SK-N-SH treated with all-trans-retinoic acid at 6 μM for 48 hours (cell line): Measurements from ENCODE around the gene RFX8.

Experiments used
- ATAC-seq: fragments of 200-7000 bp; cut with Tn5 transposase; 3 replicates; pipeline ENCODE4 v1.9.1; 2020; ENCODE audit warnings: mild to moderate bottlenecking, moderate library complexity
- ARNTL ChIP-seq: fragments of 450-650 bp; formaldehyde crosslinking; IDR thresholded peaks from 2 replicates; pipeline ENCODE4 v1.5.0; 2020; ENCODE audit warnings: low read depth, mild to moderate bottlenecking, moderate library complexity, borderline replicate concordance
- BACH2 ChIP-seq: fragments of 250-450 bp; sonication (Bioruptor Pico); IDR thresholded peaks from 2 replicates; pipeline ENCODE4 v1.9.0; 2021; ENCODE audit warnings: mild to moderate bottlenecking, borderline replicate concordance
- CSDC2 ChIP-seq: fragments of 250-450 bp; sonication (Bioruptor Pico); IDR thresholded peaks from 2 replicates; pipeline ENCODE4 v1.5.0; 2020; ENCODE audit warnings: mild to moderate bottlenecking, moderate library complexity
- ESRRG ChIP-seq: fragments of 250-450 bp; sonication (Bioruptor Pico); IDR thresholded peaks from 2 replicates; pipeline ENCODE4 v1.6.1; 2021; ENCODE audit warnings: mild to moderate bottlenecking
- GLIS3 ChIP-seq: fragments of 250-450 bp; sonication (Bioruptor Pico); IDR thresholded peaks from 2 replicates; pipeline ENCODE4 v1.5.0; 2020; ENCODE audit warnings: mild to moderate bottlenecking, moderate library complexity
- ISL1 ChIP-seq: fragments of 250-450 bp; sonication (Bioruptor Pico); IDR thresholded peaks from 2 replicates; pipeline ENCODE4 v2.1.2; 2022; ENCODE audit warnings: mild to moderate bottlenecking, moderate library complexity
- OSR1 ChIP-seq: fragments of 250-450 bp; sonication (Bioruptor Pico); IDR thresholded peaks from 2 replicates; pipeline ENCODE4 v1.8.0; 2022; ENCODE audit warnings: moderate library complexity, mild to moderate bottlenecking, inconsistent platforms
- PPARA ChIP-seq: fragments of 250-450 bp; sonication (Bioruptor Pico); IDR thresholded peaks from 2 replicates; pipeline ENCODE4 v1.5.0; 2020; ENCODE audit warnings: mild to moderate bottlenecking, borderline replicate concordance
- TCF4 ChIP-seq: fragments of 250-450 bp; sonication (Bioruptor Pico); IDR thresholded peaks from 2 replicates; pipeline ENCODE4 v1.8.0; 2021; ENCODE audit warnings: mild to moderate bottlenecking, moderate library complexity, borderline replicate concordance
- TOX ChIP-seq: fragments of 250-450 bp; sonication (Bioruptor Pico); IDR thresholded peaks from 2 replicates; pipeline ENCODE4 v1.8.0; 2021; ENCODE audit warnings: mild to moderate bottlenecking, moderate library complexity, borderline replicate concordance
- ZC3H10 ChIP-seq: fragments of 250-450 bp; sonication (Bioruptor Pico); IDR thresholded peaks from 2 replicates; pipeline ENCODE4 v1.5.1; 2021; ENCODE audit warnings: mild to moderate bottlenecking, moderate library complexity
- ZFP3 ChIP-seq: fragments of 250-450 bp; sonication (Bioruptor Pico); IDR thresholded peaks from 2 replicates; pipeline ENCODE4 v1.5.0; 2020; ENCODE audit warnings: mild to moderate bottlenecking, moderate library complexity
- ZFP30 ChIP-seq: fragments of 450-650 bp; formaldehyde crosslinking; IDR thresholded peaks from 2 replicates; pipeline ENCODE4 v1.5.0; 2022; ENCODE audit warnings: mild to moderate bottlenecking, moderate library complexity
- ZNF565 ChIP-seq: fragments of 450-650 bp; formaldehyde crosslinking; conservative IDR thresholded peaks from 2 replicates; pipeline ENCODE4 v1.5.0; 2020; ENCODE audit warnings: low read depth, mild to moderate bottlenecking, moderate library complexity
- ZNF70 ChIP-seq: fragments of 450-650 bp; formaldehyde crosslinking; IDR thresholded peaks from 2 replicates; pipeline ENCODE4 v1.5.0; 2020; ENCODE audit warnings: mild to moderate bottlenecking, moderate library complexity
- ZNF8 ChIP-seq: fragments of 450-650 bp; formaldehyde crosslinking; IDR thresholded peaks from 2 replicates; pipeline ENCODE4 v1.5.0; 2020; ENCODE audit warnings: mild to moderate bottlenecking, moderate library complexity
- TF ChIP-seq, protein P1 (sequence below): fragments of 250-450 bp; sonication (Bioruptor Pico); IDR thresholded peaks from 2 replicates; pipeline ENCODE4 v1.8.0; 2020; ENCODE audit warnings: mild to moderate bottlenecking, moderate library complexity, borderline replicate concordance
- TF ChIP-seq, protein P2 (sequence below): fragments of 250-450 bp; sonication (Bioruptor Pico); IDR thresholded peaks from 2 replicates; pipeline ENCODE4 v1.8.0; 2021; ENCODE audit warnings: low read depth, mild to moderate bottlenecking, moderate library complexity, borderline replicate concordance
- TF ChIP-seq, protein P3 (sequence below): fragments of 250-450 bp; sonication (Bioruptor Pico); IDR thresholded peaks from 2 replicates; pipeline ENCODE4 v1.5.1; 2021; ENCODE audit warnings: mild to moderate bottlenecking, moderate library complexity
- TF ChIP-seq, protein P4 (sequence below): fragments of 250-450 bp; sonication (Bioruptor Pico); IDR thresholded peaks from 2 replicates; pipeline ENCODE4 v1.5.1; 2020; ENCODE audit warnings: low read depth, mild to moderate bottlenecking, moderate library complexity
- TF ChIP-seq, protein P5 (sequence below): fragments of 250-450 bp; sonication (Bioruptor Pico); IDR thresholded peaks from 2 replicates; pipeline ENCODE4 v1.5.0; 2020; ENCODE audit warnings: mild to moderate bottlenecking, moderate library complexity

The RFX8 gene

DNA sequence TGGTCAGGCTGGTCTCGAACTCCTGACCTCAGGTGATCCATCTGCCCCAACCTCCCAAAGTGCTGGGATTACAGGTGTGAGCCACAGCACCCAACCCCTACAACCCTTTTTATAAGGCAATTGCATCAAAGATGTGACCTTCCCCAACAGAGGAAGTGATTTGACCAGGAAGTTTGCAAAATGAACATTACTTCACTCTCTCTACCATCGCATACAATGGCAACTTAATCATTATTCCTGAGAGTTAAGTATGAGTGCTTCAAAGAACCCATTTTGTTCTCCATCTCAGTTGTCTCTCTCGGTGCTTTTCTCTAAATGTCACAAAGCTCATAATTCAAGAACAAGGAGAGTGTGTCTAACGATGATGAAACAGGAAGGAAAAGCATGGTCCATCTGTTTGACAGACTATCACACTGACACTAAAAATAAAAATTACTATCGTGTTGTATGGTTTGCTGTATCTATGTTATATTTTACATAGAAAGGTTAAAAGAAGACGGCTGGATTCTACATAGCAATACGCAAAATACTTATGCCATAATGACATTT, 69.5 kb downstream of the RFX8 start:
- TF ChIP-seq, protein P1, sequence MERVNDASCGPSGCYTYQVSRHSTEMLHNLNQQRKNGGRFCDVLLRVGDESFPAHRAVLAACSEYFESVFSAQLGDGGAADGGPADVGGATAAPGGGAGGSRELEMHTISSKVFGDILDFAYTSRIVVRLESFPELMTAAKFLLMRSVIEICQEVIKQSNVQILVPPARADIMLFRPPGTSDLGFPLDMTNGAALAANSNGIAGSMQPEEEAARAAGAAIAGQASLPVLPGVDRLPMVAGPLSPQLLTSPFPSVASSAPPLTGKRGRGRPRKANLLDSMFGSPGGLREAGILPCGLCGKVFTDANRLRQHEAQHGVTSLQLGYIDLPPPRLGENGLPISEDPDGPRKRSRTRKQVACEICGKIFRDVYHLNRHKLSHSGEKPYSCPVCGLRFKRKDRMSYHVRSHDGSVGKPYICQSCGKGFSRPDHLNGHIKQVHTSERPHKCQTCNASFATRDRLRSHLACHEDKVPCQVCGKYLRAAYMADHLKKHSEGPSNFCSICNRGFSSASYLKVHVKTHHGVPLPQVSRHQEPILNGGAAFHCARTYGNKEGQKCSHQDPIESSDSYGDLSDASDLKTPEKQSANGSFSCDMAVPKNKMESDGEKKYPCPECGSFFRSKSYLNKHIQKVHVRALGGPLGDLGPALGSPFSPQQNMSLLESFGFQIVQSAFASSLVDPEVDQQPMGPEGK: no peak
- TF ChIP-seq PPARA (no peak), CSDC2 (CRISPR knock-in tag) (no peak), ZFP3 (CRISPR knock-in tag) (no peak), ISL1 (CRISPR knock-in tag) (no peak), OSR1 (CRISPR knock-in tag) (no peak), ZC3H10 (CRISPR knock-in tag) (no peak), GLIS3 (CRISPR knock-in tag) (no peak), ZNF70 (no peak), ZNF565 (CRISPR knock-in tag) (no peak), TOX (CRISPR knock-in tag) (no peak), ZNF8 (no peak), BACH2 (no peak), TCF4 (CRISPR knock-in tag) (no peak), ARNTL (CRISPR knock-in tag) (no peak), ZFP30 (CRISPR knock-in tag) (no peak)
- TF ChIP-seq, protein P2, sequence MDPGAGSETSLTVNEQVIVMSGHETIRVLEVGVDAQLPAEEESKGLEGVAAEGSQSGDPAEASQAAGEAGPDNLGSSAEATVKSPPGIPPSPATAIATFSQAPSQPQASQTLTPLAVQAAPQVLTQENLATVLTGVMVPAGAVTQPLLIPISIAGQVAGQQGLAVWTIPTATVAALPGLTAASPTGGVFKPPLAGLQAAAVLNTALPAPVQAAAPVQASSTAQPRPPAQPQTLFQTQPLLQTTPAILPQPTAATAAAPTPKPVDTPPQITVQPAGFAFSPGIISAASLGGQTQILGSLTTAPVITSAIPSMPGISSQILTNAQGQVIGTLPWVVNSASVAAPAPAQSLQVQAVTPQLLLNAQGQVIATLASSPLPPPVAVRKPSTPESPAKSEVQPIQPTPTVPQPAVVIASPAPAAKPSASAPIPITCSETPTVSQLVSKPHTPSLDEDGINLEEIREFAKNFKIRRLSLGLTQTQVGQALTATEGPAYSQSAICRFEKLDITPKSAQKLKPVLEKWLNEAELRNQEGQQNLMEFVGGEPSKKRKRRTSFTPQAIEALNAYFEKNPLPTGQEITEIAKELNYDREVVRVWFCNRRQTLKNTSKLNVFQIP: no peak
- TF ChIP-seq, protein P3, sequence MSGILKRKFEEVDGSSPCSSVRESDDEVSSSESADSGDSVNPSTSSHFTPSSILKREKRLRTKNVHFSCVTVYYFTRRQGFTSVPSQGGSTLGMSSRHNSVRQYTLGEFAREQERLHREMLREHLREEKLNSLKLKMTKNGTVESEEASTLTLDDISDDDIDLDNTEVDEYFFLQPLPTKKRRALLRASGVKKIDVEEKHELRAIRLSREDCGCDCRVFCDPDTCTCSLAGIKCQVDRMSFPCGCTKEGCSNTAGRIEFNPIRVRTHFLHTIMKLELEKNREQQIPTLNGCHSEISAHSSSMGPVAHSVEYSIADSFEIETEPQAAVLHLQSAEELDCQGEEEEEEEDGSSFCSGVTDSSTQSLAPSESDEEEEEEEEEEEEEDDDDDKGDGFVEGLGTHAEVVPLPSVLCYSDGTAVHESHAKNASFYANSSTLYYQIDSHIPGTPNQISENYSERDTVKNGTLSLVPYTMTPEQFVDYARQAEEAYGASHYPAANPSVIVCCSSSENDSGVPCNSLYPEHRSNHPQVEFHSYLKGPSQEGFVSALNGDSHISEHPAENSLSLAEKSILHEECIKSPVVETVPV: no peak
- no peak for ATAC-seq

DNA sequence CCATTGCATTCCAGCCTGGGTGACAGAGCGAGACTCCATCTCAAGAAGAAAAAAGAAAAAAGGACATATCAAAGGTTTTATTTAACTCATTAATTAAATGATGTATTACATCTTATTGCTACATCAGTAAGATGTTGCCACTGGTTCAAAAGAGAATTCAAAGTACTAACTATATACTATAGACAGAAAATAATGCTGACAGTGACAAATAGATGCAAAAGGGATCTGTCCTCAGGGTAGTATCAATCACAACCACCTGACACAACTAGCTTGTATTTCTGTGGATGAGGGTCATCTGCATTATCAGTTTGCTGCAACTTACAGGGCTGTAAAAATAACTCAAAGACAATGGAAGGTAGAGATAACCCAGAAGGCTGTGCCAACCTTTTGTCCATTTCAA, 71.2 kb downstream of the RFX8 start:
- TF ChIP-seq ZFP30 (CRISPR knock-in tag) (no peak), ESRRG (CRISPR knock-in tag) (no peak), OSR1 (CRISPR knock-in tag) (no peak), CSDC2 (CRISPR knock-in tag) (no peak), PPARA (no peak), ARNTL (CRISPR knock-in tag) (no peak), ISL1 (CRISPR knock-in tag) (no peak), ZNF8 (no peak), ZNF565 (CRISPR knock-in tag) (no peak), ZFP3 (CRISPR knock-in tag) (no peak), ZNF70 (no peak), TCF4 (CRISPR knock-in tag) (no peak)
- TF ChIP-seq, protein P4, sequence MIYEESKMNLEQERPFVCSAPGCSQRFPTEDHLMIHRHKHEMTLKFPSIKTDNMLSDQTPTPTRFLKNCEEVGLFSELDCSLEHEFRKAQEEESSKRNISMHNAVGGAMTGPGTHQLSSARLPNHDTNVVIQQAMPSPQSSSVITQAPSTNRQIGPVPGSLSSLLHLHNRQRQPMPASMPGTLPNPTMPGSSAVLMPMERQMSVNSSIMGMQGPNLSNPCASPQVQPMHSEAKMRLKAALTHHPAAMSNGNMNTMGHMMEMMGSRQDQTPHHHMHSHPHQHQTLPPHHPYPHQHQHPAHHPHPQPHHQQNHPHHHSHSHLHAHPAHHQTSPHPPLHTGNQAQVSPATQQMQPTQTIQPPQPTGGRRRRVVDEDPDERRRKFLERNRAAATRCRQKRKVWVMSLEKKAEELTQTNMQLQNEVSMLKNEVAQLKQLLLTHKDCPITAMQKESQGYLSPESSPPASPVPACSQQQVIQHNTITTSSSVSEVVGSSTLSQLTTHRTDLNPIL: no peak
- TF ChIP-seq, protein P2: no peak
- TF ChIP-seq, protein P1: no peak
- TF ChIP-seq, protein P3: no peak
- TF ChIP-seq, protein P5, sequence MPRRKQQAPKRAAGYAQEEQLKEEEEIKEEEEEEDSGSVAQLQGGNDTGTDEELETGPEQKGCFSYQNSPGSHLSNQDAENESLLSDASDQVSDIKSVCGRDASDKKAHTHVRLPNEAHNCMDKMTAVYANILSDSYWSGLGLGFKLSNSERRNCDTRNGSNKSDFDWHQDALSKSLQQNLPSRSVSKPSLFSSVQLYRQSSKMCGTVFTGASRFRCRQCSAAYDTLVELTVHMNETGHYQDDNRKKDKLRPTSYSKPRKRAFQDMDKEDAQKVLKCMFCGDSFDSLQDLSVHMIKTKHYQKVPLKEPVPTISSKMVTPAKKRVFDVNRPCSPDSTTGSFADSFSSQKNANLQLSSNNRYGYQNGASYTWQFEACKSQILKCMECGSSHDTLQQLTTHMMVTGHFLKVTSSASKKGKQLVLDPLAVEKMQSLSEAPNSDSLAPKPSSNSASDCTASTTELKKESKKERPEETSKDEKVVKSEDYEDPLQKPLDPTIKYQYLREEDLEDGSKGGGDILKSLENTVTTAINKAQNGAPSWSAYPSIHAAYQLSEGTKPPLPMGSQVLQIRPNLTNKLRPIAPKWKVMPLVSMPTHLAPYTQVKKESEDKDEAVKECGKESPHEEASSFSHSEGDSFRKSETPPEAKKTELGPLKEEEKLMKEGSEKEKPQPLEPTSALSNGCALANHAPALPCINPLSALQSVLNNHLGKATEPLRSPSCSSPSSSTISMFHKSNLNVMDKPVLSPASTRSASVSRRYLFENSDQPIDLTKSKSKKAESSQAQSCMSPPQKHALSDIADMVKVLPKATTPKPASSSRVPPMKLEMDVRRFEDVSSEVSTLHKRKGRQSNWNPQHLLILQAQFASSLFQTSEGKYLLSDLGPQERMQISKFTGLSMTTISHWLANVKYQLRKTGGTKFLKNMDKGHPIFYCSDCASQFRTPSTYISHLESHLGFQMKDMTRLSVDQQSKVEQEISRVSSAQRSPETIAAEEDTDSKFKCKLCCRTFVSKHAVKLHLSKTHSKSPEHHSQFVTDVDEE (CRISPR knock-in tag): no peak
- TF ChIP-seq, all 23 proteins: peak for 0
- ATAC-seq: no peak
